GM12878 (cell line): ENCODE results near the gene CNST. TPM values are rescaled to one million over a fixed set of nuclear protein-coding genes. Genes with fewer than 3 reads are reported as not detected.
A peak's percentile ranks its signal among the peaks of the same experiment; 100 is the strongest.

Source experiments
- ATAC-seq: fragments of 200-7000 bp; cut with Tn5 transposase; 3 replicates; pipeline ENCODE4 v1.9.1; 2020; ENCODE audit warnings: mild to moderate bottlenecking, moderate library complexity
- BruUV-seq: library from RNA; stranded (reverse); fragments of 400-500 nt; replicated peaks from 2 replicates; lab custom pipeline; 2021; lab: Mats Ljungman, UMichigan
- CTCF ChIA-PET: fragments of 300-600 bp; sonication (Branson Sonifier 250); formaldehyde crosslinking; extraction: SDS; loops from one replicate; lab custom pipeline; 2021; ENCODE audit warnings: inconsistent platforms; lab: Yijun Ruan, JAX
- POLR2A ChIA-PET: fragments of 350-600 bp; formaldehyde crosslinking; extraction: SDS; loops from one replicate; lab custom pipeline; 2021; ENCODE audit warnings: inconsistent platforms; lab: Charles Lee
- RAD21 ChIA-PET: fragments of 300-600 bp; sonication (Branson Sonifier 250); formaldehyde crosslinking; loops from one replicate; lab custom pipeline; 2023; ENCODE audit warnings: antibody characterized with exemption; ENCODE audit not compliant: unreplicated experiment; lab: Charles Lee
- SMC1A ChIA-PET: fragments of 300-600 bp; sonication (Branson Sonifier 250); formaldehyde crosslinking; loops from one replicate; lab custom pipeline; 2023; ENCODE audit not compliant: unreplicated experiment, uncharacterized antibody; lab: Charles Lee
- DNase-seq: peaks from one replicate; pipeline ENCODE4 v3.0.0-alpha.2; 2011; ENCODE audit warnings: low read depth, low spot score
- FAIRE-seq: peaks from 3 replicates; lab custom pipeline; 2011; peaks lifted over from hg19 to GRCh38; lab: Jason Lieb, UNC
- H2AFZ ChIP-seq: 2 replicates; pipeline ENCODE4 v1.6.0; 2011; ENCODE audit warnings: low read depth, low read length, control low read depth; ENCODE audit not compliant: control insufficient read depth
- H3K27ac ChIP-seq: 2 replicates; pipeline ENCODE4 v1.5.1; 2011; ENCODE audit warnings: control low read depth; ENCODE audit not compliant: control insufficient read depth, insufficient read depth
- H3K27me3 ChIP-seq, 2 experiments: replicated peaks in 1 of 2; 2 replicates each; pipeline versions ENCODE4 v1.6.0 to v1.6.1; 2011; ENCODE audit warnings: low read length in 1 of 2; ENCODE audit not compliant: control insufficient read depth in 2 of 2, insufficient read depth in 2 of 2
- H3K36me3 ChIP-seq, 2 experiments: 2 replicates each; pipeline ENCODE4 v1.5.1; 2011; ENCODE audit warnings: low read length in 1 of 2; ENCODE audit not compliant: control insufficient read depth in 2 of 2, insufficient read depth in 2 of 2
- H3K4me1 ChIP-seq: 2 replicates; pipeline ENCODE4 v1.6.1; 2011; ENCODE audit warnings: mild to moderate bottlenecking, low read length, moderate library complexity, mixed read lengths; ENCODE audit not compliant: control insufficient read depth, insufficient read depth
- H3K4me2 ChIP-seq: 2 replicates; pipeline ENCODE4 v1.6.0; 2011; ENCODE audit warnings: control low read depth; ENCODE audit not compliant: control insufficient read depth, insufficient read depth
- H3K4me3 ChIP-seq: fragments of 200-600 bp; sonication (generic); 2 replicates; pipeline ENCODE4 v1.5.1; 2016
- H3K79me2 ChIP-seq: 2 replicates; pipeline ENCODE4 v1.6.0; 2011; ENCODE audit warnings: low read length; ENCODE audit not compliant: control insufficient read depth, insufficient read depth
- H3K9ac ChIP-seq: 2 replicates; pipeline ENCODE4 v1.8.0; 2011; ENCODE audit warnings: low read length, control low read depth, mixed read lengths; ENCODE audit not compliant: control insufficient read depth, insufficient read depth
- H3K9me3 ChIP-seq: replicated peaks from 3 replicates; pipeline ENCODE4 v1.5.1; 2011; ENCODE audit warnings: mild to moderate bottlenecking, low read length; ENCODE audit not compliant: control insufficient read depth, insufficient read depth
- H4K20me1 ChIP-seq: 2 replicates; pipeline ENCODE4 v1.6.0; 2011; ENCODE audit not compliant: control insufficient read depth, insufficient read depth
- IRF4 ChIP-seq: IDR thresholded peaks from 2 replicates; pipeline ENCODE4 v1.6.1; 2011; ENCODE audit warnings: low read depth, low read length
- JUNB ChIP-seq: IDR thresholded peaks from 2 replicates; pipeline ENCODE4 v1.6.1; 2016; ENCODE audit warnings: antibody characterized with exemption, mild to moderate bottlenecking
- WRNIP1 ChIP-seq: IDR thresholded peaks from 2 replicates; pipeline ENCODE4 v1.6.1; 2011; ENCODE audit warnings: low read depth, low read length, improper control_type of control experiment, borderline replicate concordance
- WGBS: methylation state at CpG from one replicate; pipeline ENCODE4 v1.1.6; 2016; ENCODE audit warnings: low lambda C conversion rate; ENCODE audit not compliant: insufficient replicate concordance, insufficient coverage; ENCODE audit errors: missing lambda C conversion rate; 5-methylcytosine and 5-hydroxymethylcytosine counted together
- in situ Hi-C: fragments of 300-500 bp; cut with MboI; formaldehyde crosslinking; loops from 9 replicates; pipeline ENCODE4 v1.14.3; 2018; ENCODE audit warnings: mixed read lengths
- intact Hi-C: fragments of 100-400 bp; cut with micrococcal nuclease; formaldehyde crosslinking; loops from one replicate; pipeline ENCODE4 v1.14.2; 2022; ENCODE audit not compliant: unreplicated experiment
- polyA plus RNA-seq, 11 experiments: library from polyadenylated mRNA; depleted of rRNA in 4 of 11; unstranded in 6 of 11; stranded (reverse) in 5 of 11; fragments of >200 nt; fragmentation: Nextera tagmentation in 4 of 11; fragmentation: Illumina TruSeq in 1 of 11; extraction: Ambion mirVana in 4 of 11; extraction: Trizol in 1 of 11; gene quantifications; 1 replicate in 1 of 11; 2 replicates in 10 of 11; pipeline versions ENCODE4 v1.2.1 to v1.2.3, GENCODE V29; 2011 to 2016; ENCODE audit warnings: inconsistent platforms in 2 of 11, missing spikeins in 2 of 11, low read depth in 1 of 11
- total RNA-seq, 4 experiments: library from RNA; depleted of rRNA in 3 of 4; stranded (reverse); fragments of >200 nt in 3 of 4; fragmentation: Illumina TruSeq in 1 of 4; extraction: Trizol in 1 of 4; gene quantifications; 2 replicates each; pipeline versions ENCODE4 v1.2.1 to v1.2.3, GENCODE V29; 2013 to 2021
- TF ChIP-seq, protein P1 (sequence below): IDR thresholded peaks from 2 replicates; pipeline ENCODE4 v1.6.1; 2012; ENCODE audit warnings: low read depth, low read length, improper control_type of control experiment
- TF ChIP-seq, protein P2 (sequence below): fragments of 450-650 bp; formaldehyde crosslinking; IDR thresholded peaks from 2 replicates; pipeline ENCODE4 v1.4.0; 2020; ENCODE audit warnings: mild to moderate bottlenecking, moderate library complexity
- TF ChIP-seq, protein P3 (sequence below): fragments of 450-650 bp; IDR thresholded peaks from 2 replicates; pipeline ENCODE4 v1.6.1; 2016; ENCODE audit warnings: mild to moderate bottlenecking, moderate library complexity, borderline replicate concordance
- TF ChIP-seq, protein P4 (sequence below): fragments of 450-650 bp; formaldehyde crosslinking; IDR thresholded peaks from 2 replicates; pipeline ENCODE4 v1.5.0; 2022; ENCODE audit warnings: mild to moderate bottlenecking, missing genetic modification characterization
- TF ChIP-seq, protein P5 (sequence below): IDR thresholded peaks from 2 replicates; pipeline ENCODE4 v1.6.1; 2011; ENCODE audit warnings: borderline replicate concordance, low read depth, mild to moderate bottlenecking, moderate library complexity, mixed read lengths, low read length; ENCODE audit not compliant: insufficient read depth; ENCODE audit errors: extremely low read length

The CNST gene
- total and polyA plus RNA-seq, 10 of the 15 experiments (the other 5 are each of a cell fraction or from before 2014, with no cell fraction given), result 4.8 to 16.2 (median 12.3) TPM

DNA sequence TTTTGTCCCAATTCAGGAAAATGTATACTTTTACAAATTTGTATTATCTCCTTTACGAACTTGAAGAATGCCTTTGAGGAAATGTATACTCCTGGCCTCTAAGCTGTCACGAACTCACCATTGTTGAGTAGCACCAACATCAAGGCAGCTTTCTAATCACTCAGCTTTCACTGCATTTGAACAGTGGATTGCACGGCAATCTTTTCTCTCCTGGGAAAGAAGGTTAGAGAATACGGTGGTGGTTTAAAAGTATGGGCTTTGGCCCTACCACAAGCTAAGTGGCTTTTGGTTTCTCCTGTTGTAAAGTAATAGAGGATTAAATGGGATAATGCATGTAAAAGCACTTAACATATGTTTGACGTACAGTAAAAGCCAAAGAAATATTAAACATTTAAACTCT is 57.8 kb downstream of the CNST start:
- DNase-seq, result no peak
- POLR2A ChIA-PET, result no interaction called here
- Histone ChIP-seq H3K4me1 (peaks cover 10% of the 10 kb centered on the region), H3K9ac (no peak overlapping the region), H3K36me3 (peaks cover 0 to 3% of the 10 kb centered on the region in 2 experiments), H3K4me2 (no peak overlapping the region), H3K27me3 (no peaks in the 10 kb centered on the region), H2AFZ (no peak overlapping the region), H3K27ac (no peak overlapping the region), H3K4me3 (no peak overlapping the region), H3K9me3 (no peaks in the 10 kb centered on the region), H3K79me2 (no peaks in the 10 kb centered on the region), H4K20me1 (no peaks in the 10 kb centered on the region)
- SMC1A ChIA-PET, result interaction anchor here (1.6 kb wide), 1 partner anchor 9 kb away, joined by 3 read pairs; no protein-coding TSS in a partner anchor
- in situ Hi-C loops (no loop called here), intact Hi-C loops (no loop called here)
- RAD21 ChIA-PET, result no interaction called here
- peak; percentile 31 for FAIRE-seq
- TSS peak; percentile 24 for BruUV-seq
- CTCF ChIA-PET, result interaction anchor here (2.5 kb wide), 1 partner anchor 12 kb away, joined by 5 read pairs; no protein-coding TSS in a partner anchor
- ATAC-seq, result no peak
- 90% methylated on average over 5 of the region's 5 CpGs for WGBS
- TF ChIP-seq, protein P1, sequence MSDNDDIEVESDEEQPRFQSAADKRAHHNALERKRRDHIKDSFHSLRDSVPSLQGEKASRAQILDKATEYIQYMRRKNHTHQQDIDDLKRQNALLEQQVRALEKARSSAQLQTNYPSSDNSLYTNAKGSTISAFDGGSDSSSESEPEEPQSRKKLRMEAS, result no peak
- TF ChIP-seq IRF4, result no peak
- TF ChIP-seq WRNIP1, result no peak
- TF ChIP-seq, protein P2, sequence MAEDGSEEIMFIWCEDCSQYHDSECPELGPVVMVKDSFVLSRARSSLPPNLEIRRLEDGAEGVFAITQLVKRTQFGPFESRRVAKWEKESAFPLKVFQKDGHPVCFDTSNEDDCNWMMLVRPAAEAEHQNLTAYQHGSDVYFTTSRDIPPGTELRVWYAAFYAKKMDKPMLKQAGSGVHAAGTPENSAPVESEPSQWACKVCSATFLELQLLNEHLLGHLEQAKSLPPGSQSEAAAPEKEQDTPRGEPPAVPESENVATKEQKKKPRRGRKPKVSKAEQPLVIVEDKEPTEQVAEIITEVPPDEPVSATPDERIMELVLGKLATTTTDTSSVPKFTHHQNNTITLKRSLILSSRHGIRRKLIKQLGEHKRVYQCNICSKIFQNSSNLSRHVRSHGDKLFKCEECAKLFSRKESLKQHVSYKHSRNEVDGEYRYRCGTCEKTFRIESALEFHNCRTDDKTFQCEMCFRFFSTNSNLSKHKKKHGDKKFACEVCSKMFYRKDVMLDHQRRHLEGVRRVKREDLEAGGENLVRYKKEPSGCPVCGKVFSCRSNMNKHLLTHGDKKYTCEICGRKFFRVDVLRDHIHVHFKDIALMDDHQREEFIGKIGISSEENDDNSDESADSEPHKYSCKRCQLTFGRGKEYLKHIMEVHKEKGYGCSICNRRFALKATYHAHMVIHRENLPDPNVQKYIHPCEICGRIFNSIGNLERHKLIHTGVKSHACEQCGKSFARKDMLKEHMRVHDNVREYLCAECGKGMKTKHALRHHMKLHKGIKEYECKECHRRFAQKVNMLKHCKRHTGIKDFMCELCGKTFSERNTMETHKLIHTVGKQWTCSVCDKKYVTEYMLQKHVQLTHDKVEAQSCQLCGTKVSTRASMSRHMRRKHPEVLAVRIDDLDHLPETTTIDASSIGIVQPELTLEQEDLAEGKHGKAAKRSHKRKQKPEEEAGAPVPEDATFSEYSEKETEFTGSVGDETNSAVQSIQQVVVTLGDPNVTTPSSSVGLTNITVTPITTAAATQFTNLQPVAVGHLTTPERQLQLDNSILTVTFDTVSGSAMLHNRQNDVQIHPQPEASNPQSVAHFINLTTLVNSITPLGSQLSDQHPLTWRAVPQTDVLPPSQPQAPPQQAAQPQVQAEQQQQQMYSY (CRISPR knock-in tag), result no peak
- TF ChIP-seq JUNB, result no peak
- TF ChIP-seq, protein P3, sequence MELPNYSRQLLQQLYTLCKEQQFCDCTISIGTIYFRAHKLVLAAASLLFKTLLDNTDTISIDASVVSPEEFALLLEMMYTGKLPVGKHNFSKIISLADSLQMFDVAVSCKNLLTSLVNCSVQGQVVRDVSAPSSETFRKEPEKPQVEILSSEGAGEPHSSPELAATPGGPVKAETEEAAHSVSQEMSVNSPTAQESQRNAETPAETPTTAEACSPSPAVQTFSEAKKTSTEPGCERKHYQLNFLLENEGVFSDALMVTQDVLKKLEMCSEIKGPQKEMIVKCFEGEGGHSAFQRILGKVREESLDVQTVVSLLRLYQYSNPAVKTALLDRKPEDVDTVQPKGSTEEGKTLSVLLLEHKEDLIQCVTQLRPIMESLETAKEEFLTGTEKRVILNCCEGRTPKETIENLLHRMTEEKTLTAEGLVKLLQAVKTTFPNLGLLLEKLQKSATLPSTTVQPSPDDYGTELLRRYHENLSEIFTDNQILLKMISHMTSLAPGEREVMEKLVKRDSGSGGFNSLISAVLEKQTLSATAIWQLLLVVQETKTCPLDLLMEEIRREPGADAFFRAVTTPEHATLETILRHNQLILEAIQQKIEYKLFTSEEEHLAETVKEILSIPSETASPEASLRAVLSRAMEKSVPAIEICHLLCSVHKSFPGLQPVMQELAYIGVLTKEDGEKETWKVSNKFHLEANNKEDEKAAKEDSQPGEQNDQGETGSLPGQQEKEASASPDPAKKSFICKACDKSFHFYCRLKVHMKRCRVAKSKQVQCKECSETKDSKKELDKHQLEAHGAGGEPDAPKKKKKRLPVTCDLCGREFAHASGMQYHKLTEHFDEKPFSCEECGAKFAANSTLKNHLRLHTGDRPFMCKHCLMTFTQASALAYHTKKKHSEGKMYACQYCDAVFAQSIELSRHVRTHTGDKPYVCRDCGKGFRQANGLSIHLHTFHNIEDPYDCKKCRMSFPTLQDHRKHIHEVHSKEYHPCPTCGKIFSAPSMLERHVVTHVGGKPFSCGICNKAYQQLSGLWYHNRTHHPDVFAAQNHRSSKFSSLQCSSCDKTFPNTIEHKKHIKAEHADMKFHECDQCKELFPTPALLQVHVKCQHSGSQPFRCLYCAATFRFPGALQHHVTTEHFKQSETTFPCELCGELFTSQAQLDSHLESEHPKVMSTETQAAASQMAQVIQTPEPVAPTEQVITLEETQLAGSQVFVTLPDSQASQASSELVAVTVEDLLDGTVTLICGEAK, result no peak
- TF ChIP-seq, protein P4, sequence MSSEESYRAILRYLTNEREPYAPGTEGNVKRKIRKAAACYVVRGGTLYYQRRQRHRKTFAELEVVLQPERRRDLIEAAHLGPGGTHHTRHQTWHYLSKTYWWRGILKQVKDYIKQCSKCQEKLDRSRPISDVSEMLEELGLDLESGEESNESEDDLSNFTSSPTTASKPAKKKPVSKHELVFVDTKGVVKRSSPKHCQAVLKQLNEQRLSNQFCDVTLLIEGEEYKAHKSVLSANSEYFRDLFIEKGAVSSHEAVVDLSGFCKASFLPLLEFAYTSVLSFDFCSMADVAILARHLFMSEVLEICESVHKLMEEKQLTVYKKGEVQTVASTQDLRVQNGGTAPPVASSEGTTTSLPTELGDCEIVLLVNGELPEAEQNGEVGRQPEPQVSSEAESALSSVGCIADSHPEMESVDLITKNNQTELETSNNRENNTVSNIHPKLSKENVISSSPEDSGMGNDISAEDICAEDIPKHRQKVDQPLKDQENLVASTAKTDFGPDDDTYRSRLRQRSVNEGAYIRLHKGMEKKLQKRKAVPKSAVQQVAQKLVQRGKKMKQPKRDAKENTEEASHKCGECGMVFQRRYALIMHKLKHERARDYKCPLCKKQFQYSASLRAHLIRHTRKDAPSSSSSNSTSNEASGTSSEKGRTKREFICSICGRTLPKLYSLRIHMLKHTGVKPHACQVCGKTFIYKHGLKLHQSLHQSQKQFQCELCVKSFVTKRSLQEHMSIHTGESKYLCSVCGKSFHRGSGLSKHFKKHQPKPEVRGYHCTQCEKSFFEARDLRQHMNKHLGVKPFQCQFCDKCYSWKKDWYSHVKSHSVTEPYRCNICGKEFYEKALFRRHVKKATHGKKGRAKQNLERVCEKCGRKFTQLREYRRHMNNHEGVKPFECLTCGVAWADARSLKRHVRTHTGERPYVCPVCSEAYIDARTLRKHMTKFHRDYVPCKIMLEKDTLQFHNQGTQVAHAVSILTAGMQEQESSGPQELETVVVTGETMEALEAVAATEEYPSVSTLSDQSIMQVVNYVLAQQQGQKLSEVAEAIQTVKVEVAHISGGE (CRISPR knock-in tag), result no peak
- TF ChIP-seq, protein P5, sequence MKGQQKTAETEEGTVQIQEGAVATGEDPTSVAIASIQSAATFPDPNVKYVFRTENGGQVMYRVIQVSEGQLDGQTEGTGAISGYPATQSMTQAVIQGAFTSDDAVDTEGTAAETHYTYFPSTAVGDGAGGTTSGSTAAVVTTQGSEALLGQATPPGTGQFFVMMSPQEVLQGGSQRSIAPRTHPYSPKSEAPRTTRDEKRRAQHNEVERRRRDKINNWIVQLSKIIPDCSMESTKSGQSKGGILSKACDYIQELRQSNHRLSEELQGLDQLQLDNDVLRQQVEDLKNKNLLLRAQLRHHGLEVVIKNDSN, result no peak
